GM10266 (cell line): ENCODE measurements around the gene GPC4.

Experiments
- DNase-seq: peaks from one replicate; pipeline ENCODE4 v3.0.0; 2012; ENCODE audit errors: extremely low spot score
- CTCF ChIP-seq: IDR thresholded peaks from 2 replicates; pipeline ENCODE4 v1.5.1; 2012; ENCODE audit warnings: mild to moderate bottlenecking, low read depth; ENCODE audit not compliant: control insufficient read depth, insufficient read depth; ENCODE audit errors: missing control alignments

GPC4 gene

GRCh38 chrX:133346026-133346425, 69.3 kb downstream of the GPC4 start:
- no peak for TF ChIP-seq CTCF
- no peak for DNase-seq

- no peak for TF ChIP-seq CTCF
- no peak for DNase-seq
Measured at GRCh38 chrX:133339566-133339965, 75.7 kb downstream of the GPC4 start.

GRCh38 chrX:133337250-133337649, 78.0 kb downstream of the GPC4 start:
- TF ChIP-seq CTCF, result no peak
- no peak for DNase-seq

GRCh38 chrX:133335027-133335426, 80.3 kb downstream of the GPC4 start:
- DNase-seq, result peak; percentile 1

GRCh38 chrX:133333154-133333750, 82.0 kb downstream of the GPC4 start:
- no peak for DNase-seq

More at GRCh38 chrX:133335027-133335426, 80.3 kb downstream of the GPC4 start:
- TF ChIP-seq CTCF, result no peak

GRCh38 chrX:133332737-133333136, 82.6 kb downstream of the GPC4 start:
- TF ChIP-seq CTCF, result no peak
- DNase-seq, result no peak

More at GRCh38 chrX:133333154-133333750, 82.0 kb downstream of the GPC4 start:
- no peak for TF ChIP-seq CTCF

- no peak for TF ChIP-seq CTCF
Measured at GRCh38 chrX:133330956-133331355, 84.3 kb downstream of the GPC4 start.

More at GRCh38 chrX:133330956-133331355, 84.3 kb downstream of the GPC4 start:
- DNase-seq, result no peak
